Ovary (tissue), 3 donors: ENCODE results near the gene PCYT2.

ENCODE experiments used
- POLR2A ChIP-seq: fragments of 450-650 bp; IDR thresholded peaks from one replicate; pipeline ENCODE4 v1.6.1; 2017; ENCODE audit warnings: antibody characterized with exemption, mild to moderate bottlenecking, moderate library complexity
- TF ChIP-seq, protein P1 (sequence below), 3 donors: fragments of 450-650 bp in 2 of 3; fragments of 200-600 bp in 1 of 3; IDR thresholded peaks; one replicate each; pipeline versions ENCODE4 v1.5.1 to v1.8.0; 2016 to 2022; ENCODE audit warnings: antibody characterized with exemption in 3 of 3, mild to moderate bottlenecking in 1 of 3
- donor health status: DM: no; HTN: no; CAD: no.

DNA sequence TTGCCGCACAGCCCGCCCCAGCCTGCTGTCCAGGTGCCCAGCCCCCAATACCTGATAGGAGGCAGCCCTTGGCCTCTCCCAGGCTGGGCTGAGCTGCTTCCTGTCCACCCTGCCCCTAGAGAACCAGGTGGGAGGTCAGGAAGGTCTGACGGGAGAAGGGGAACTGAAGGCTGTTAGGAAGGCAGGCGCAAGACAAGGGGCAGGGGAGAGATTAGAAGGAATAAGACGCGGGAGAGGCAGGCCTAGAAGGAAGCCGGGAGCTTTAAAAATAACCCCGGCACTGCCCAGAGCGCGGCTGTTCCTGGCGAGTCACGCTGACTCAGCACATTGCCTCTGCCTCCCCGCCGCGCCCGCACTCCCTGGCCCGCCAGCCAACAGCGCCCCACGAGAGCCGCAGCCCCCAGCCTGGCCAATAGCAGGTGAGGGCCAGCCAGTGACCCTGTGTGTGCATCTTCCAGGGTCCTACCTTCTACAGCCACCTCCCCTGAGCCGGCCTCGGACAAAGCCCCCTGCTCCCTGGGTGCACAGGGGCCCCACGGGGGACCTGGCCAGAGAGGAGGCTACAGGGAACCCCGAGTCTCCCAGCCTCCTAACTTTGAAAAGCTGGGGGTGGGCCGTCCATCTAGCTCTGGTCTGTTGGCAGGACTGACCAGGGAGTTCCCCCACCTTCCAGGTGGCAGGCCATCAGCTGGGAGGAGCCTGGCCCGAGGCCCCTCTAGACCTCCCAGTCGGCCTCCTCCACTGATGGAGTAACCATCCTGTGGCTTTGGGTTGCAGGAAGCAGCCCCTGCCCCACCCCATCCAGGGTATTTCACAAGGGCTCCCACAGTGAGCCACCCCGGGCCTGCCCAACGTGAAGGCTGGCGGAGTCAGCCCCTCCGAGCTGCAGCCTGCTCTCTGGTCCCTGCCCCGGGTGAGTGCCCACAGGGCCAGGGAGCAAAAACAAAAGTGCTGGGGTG is 12.4 kb upstream of the PCYT2 start:
- TF ChIP-seq, protein P1, sequence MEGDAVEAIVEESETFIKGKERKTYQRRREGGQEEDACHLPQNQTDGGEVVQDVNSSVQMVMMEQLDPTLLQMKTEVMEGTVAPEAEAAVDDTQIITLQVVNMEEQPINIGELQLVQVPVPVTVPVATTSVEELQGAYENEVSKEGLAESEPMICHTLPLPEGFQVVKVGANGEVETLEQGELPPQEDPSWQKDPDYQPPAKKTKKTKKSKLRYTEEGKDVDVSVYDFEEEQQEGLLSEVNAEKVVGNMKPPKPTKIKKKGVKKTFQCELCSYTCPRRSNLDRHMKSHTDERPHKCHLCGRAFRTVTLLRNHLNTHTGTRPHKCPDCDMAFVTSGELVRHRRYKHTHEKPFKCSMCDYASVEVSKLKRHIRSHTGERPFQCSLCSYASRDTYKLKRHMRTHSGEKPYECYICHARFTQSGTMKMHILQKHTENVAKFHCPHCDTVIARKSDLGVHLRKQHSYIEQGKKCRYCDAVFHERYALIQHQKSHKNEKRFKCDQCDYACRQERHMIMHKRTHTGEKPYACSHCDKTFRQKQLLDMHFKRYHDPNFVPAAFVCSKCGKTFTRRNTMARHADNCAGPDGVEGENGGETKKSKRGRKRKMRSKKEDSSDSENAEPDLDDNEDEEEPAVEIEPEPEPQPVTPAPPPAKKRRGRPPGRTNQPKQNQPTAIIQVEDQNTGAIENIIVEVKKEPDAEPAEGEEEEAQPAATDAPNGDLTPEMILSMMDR (IDR thresholded peaks at IDR 0.05) = no peak
- no peak for TF ChIP-seq POLR2A
